ENCODE results near the gene YIPF5. TPM values are rescaled to one million over a fixed set of nuclear protein-coding genes. Genes with fewer than 3 reads are reported as not detected.

YIPF5 gene
- polyA plus RNA-seq, result 39.0 TPM

DNA sequence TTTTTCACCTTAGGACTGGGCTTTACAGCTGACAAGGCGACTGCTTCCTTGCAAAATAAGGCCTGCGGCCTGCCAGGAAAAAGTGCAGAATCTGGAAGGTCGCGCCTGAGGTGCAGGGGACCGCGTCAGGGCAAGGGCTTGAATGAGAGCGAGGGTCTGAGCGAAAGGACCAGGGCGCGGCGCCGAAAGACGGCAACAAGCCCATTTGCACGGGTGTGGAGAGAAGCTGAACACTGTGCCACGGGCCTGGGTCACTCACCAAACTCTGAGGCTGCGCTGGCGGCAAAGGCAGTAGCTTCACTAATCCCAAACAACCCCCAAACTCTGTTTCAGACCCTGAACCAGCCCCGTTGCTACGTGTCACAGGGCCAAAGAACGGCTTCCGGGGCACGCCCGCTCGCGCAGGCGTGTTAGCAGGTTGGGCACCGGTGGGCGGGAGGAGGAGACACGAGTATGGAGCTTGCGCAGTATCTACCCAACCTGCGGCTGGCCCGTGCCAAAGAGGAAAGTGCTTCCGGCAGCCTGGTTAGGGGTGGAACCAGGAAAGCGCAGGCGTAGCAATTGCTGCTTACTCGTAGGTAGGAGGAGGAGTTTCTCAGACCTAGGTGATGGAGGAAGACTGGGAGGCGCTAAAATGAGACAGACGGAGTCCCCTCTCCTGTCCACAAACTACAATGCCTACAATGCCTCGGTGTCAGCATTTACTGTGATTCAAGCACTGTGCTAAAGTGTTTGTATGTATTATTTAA, at the start of gene YIPF5, which contains the start of gene KCTD16:
TSS of gene YIPF5 (minus strand) at position 384 of the 749 bp plus-strand sequence. CDS start 704 bp downstream, outside the sequence.
TSS of gene KCTD16 (plus strand) at position 598 of the 749 bp plus-strand sequence.
- peak within 1 kb of the TSS; percentile 88 to 97 (median 93) for H3K4me3 Mint-ChIP-seq
- no peaks in the 10 kb centered on the region for H3K9me3 Mint-ChIP-seq
- H3K4me1 Mint-ChIP-seq, result peaks cover 21 to 38% (median 34%) of the 10 kb centered on the region in 3 donors
- H3K27me3 Mint-ChIP-seq, result no peaks in the 10 kb centered on the region
- no peaks in the 10 kb centered on the region for H3K36me3 Mint-ChIP-seq
- peak within 1 kb of the TSS; percentile 57 to 97 (median 94) for H3K27ac Mint-ChIP-seq

DNA sequence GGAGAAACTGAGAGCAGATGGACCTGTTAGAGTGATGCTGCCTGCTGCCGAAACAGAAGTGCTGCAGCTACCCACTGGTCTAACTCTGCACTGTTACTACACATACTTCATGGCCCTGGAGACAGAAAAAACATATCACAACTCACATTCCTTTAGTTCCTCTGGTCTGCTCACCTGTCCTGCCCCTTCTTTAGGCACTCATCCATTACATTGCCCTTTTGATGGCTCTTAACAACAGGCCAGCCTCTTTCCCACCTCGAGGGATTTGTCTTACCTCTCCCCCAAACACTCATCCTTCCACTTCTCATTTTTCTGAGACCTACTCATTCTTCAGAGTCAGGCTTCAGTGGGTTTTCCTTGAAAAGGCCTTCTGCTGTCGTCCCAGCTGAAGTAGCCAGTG, 49.4 kb upstream of the YIPF5 start:
- no peak overlapping the region for H3K4me3 Mint-ChIP-seq
- H3K4me1 Mint-ChIP-seq, result no peaks in the 10 kb centered on the region
- H3K36me3 Mint-ChIP-seq, result no peaks in the 10 kb centered on the region
- peaks cover 5% of the 10 kb centered on the region for H3K27me3 Mint-ChIP-seq
- H3K27ac Mint-ChIP-seq, result no peak overlapping the region
- peaks cover 0 to 2% (median 0%) of the 10 kb centered on the region in 3 donors for H3K9me3 Mint-ChIP-seq

DNA sequence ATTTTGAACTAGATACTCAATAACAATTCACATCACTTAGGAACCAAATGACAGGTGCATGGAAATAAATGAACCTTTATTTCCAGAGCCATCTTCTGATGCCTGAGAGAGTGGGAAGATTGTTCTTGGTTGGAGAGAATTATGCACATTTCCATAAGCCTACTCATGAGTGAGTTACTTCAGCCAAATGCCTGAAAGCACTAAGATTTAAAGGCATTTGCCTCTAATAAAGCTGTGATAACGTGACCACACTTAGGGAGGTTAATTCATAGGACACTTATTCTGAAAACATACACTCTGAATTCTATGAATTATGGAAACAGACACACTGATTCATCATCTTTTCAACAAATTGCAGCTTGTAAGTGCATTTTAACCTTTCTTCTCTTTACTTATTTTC, 40.2 kb upstream of the YIPF5 start:
- Mint-ChIP-seq H3K4me1 (no peaks in the 10 kb centered on the region), H3K9me3 (peaks cover 0 to 2% (median 0%) of the 10 kb centered on the region in 3 donors), H3K4me3 (no peak overlapping the region), H3K36me3 (no peaks in the 10 kb centered on the region), H3K27ac (no peak overlapping the region), H3K27me3 (peaks cover 5% of the 10 kb centered on the region)

DNA sequence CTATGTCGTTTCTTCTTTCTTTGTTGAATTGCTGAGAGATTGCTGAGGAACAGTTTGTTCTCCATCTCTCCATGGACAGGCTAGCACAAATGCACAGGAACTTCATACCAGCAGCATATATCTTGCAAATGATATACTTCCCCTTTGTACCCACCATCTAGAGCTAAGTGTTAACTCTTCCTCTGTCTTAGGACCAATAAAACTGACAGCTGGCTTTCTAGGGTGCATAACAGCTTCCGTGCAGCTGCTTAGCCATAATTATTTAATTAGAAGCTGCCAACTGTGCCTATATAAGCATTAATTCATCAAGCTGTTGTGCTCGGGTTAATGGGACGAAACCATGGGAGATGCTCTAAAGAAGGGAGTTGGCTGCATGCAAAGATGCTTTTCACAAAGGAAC, 38.9 kb upstream of the YIPF5 start:
- Mint-ChIP-seq H3K4me3 (no peak overlapping the region), H3K27ac (no peak overlapping the region), H3K9me3 (no peaks in the 10 kb centered on the region), H3K36me3 (no peaks in the 10 kb centered on the region), H3K27me3 (peaks cover 12% of the 10 kb centered on the region), H3K4me1 (peaks cover 0 to 2% (median 0%) of the 10 kb centered on the region in 3 donors)

DNA sequence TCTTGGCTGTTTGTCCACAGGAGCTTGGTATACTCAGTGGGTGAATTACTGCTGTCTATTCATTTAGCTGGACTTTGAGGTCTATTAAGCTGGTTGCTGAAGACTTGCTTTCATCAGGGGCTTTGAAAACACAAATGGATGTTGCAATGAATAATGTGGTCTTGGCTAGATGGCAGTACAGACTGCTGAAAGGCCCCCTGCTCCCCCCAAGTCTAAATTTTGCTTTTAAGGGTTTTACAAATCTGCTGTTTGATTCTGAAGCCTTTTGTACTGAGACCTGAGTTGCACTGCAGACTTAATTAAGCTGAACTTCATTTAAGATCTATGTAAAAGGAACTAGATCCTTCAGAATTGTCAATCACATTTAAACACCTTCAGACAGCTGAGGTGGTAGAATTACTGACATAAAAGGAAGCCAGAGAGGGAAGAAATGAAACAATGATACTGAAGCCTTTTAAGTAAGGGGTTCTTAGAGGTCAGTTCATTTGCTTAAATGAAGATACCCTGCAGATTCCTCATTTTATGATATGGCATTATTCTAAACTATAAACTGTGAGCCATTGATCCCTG, 37.5 kb upstream of the YIPF5 start:
- H3K4me3 Mint-ChIP-seq, result no peak overlapping the region
- peaks cover 15% of the 10 kb centered on the region for H3K27me3 Mint-ChIP-seq
- peaks cover 0 to 4% (median 0%) of the 10 kb centered on the region in 3 donors for H3K4me1 Mint-ChIP-seq
- H3K9me3 Mint-ChIP-seq, result no peaks in the 10 kb centered on the region
- H3K36me3 Mint-ChIP-seq, result no peaks in the 10 kb centered on the region
- no peak overlapping the region for H3K27ac Mint-ChIP-seq

DNA sequence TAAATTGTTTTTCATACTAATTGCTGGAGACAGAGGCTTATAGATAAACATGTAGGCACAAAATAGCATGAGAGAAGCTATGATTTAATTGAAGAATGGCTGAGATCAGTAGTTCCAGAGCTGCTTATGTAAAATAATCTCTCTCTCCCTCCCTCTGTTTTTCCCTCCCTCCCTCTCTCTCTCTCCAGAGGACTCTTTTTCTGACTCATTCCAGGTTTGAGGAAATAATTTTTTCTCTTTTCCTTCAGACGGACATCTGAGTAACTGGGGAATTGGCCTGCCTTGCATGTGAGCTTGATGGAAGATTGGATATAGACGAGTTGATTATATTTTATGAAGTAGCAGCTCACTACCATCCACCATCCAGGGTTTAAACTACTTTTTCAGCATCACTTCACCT, 35.7 kb upstream of the YIPF5 start:
- no peak overlapping the region for H3K4me3 Mint-ChIP-seq
- H3K9me3 Mint-ChIP-seq, result no peaks in the 10 kb centered on the region
- peaks cover 0 to 4% (median 0%) of the 10 kb centered on the region in 3 donors for H3K4me1 Mint-ChIP-seq
- H3K27me3 Mint-ChIP-seq, result peaks cover 19% of the 10 kb centered on the region
- H3K36me3 Mint-ChIP-seq, result no peaks in the 10 kb centered on the region
- H3K27ac Mint-ChIP-seq, result no peak overlapping the region

DNA sequence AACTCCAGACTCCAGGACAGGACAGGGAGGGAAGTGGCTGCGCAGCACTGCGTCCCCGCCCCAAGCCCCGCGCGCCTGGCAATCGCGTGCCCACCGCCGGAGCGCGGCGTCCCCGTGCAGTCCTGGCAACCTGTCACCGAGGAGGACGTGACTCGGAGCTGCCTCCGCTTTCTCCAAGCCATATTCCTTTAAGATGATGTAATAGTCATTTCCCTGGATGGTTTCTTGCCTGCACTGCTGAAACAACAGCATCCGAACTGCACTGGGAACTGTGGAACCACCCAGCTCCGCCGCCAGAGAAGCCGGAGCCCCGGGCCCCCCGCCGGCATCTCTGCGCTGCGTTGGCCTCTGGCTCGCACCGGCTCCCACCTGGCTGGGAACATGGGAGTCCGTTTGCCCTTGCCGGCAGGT, 34.7 kb upstream of the YIPF5 start:
- Mint-ChIP-seq H3K27me3 (peaks cover 22% of the 10 kb centered on the region), H3K36me3 (no peaks in the 10 kb centered on the region), H3K27ac (no peak overlapping the region), H3K9me3 (no peaks in the 10 kb centered on the region), H3K4me1 (peaks cover 0 to 4% (median 0%) of the 10 kb centered on the region in 3 donors), H3K4me3 (no peak overlapping the region)

DNA sequence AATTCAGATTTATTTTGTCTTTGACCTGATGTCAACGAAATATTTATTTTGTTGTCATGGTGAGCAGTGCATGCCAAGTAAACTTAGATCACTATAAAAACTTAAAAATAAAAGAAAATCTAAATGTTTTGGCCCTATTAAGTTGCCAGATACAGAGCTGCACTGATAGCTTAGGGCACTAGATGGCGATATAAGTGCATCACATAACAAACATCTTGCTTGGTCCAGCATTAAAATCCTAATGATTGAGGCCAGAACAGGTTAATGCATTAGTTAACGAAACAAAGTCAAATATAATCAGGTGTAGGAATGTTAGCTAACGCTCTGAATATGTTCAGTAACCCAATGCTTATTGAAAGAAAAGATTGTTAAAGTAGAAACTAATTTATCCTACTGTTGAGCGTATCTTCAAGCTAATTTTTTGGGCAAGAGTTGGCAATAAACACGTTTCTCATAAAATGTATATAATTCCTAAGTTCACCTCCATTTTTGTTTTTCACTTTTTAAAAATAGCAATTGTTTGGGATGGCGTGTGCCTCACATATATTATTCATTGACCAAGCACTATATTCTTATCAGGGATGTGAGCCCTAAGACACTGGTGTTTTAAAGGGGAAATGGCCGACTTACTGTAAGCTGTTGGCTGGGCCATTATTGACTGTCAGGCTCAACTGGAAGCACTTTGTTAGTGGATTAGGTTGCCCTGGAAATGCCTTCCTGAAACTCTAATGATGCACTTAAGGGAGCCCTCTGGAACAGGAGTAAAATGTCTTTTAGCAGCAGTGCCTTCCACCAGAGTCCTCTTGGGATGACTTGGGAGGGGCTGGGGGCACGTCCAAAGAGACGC, 33.5 kb upstream of the YIPF5 start:
- peaks cover 26% of the 10 kb centered on the region for H3K27me3 Mint-ChIP-seq
- H3K27ac Mint-ChIP-seq, result no peak overlapping the region
- H3K4me1 Mint-ChIP-seq, result peaks cover 0 to 4% (median 0%) of the 10 kb centered on the region in 3 donors
- H3K9me3 Mint-ChIP-seq, result no peaks in the 10 kb centered on the region
- no peaks in the 10 kb centered on the region for H3K36me3 Mint-ChIP-seq
- H3K4me3 Mint-ChIP-seq, result no peak overlapping the region

DNA sequence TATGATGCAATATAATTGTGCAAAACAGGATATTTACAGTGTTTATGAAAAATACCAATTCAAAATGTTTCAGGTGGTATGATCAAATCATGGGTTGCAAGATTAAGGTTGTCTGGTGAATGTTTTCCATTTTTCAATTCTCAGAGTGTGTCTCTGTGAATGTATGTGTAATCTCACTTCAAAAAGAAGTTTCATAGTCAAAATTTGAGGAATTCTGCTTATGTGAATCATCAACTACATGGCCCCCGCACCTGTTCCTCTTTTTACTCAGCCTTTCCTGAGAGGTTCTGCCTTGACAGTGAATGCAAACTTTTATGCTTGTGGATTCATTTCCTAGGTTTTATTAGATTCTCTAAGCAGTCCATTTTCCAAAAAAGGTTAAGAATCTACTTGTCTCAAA, 32.3 kb upstream of the YIPF5 start:
- H3K27ac Mint-ChIP-seq, result no peak overlapping the region
- peaks cover 0 to 4% (median 0%) of the 10 kb centered on the region in 3 donors for H3K4me1 Mint-ChIP-seq
- H3K27me3 Mint-ChIP-seq, result peaks cover 26% of the 10 kb centered on the region
- no peaks in the 10 kb centered on the region for H3K9me3 Mint-ChIP-seq
- H3K4me3 Mint-ChIP-seq, result no peak overlapping the region
- no peaks in the 10 kb centered on the region for H3K36me3 Mint-ChIP-seq

DNA sequence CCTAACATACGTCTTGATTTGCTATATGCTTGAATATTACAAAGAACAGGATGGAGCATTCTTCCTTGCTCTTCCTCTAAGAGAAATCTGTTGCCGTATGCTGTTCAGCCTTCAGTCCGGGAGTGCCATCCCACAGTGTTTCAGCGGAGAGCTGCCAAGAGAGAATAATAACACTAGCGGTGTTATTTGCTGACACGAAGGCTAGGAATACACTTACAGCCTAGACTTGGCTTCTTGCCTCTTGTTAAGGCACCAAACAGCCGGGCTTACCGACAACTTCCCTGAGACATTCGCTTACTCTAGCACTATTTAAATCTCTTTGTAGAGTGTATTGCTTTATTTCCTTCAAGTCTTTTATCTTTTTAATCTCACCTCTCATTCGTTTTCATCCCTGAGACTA, 31.6 kb upstream of the YIPF5 start:
- Mint-ChIP-seq H3K27me3 (peaks cover 24% of the 10 kb centered on the region), H3K4me3 (no peak overlapping the region), H3K4me1 (peaks cover 0 to 4% (median 0%) of the 10 kb centered on the region in 3 donors), H3K9me3 (no peaks in the 10 kb centered on the region), H3K36me3 (no peaks in the 10 kb centered on the region), H3K27ac (no peak overlapping the region)

DNA sequence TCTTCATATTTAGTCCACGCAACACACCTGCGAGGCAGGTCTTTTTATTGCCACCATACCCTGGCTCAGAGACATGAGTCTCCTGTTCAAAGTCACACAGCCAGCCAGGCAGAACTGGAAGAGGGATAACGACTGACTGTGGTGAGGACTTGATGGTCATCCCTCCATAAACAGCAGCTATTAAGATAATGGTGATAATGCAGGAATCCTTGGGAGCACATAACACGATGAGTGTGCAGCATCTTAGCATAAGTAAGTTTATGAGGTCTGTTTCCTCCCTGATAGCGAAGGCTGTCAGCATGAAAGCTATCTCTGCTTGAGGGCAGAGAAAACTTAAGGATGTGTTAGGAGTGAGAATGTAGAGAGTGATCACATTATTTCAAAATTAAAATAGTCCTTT, 31.1 kb upstream of the YIPF5 start:
- no peaks in the 10 kb centered on the region for H3K9me3 Mint-ChIP-seq
- peaks cover 24% of the 10 kb centered on the region for H3K27me3 Mint-ChIP-seq
- peaks cover 0 to 4% (median 0%) of the 10 kb centered on the region in 3 donors for H3K4me1 Mint-ChIP-seq
- no peak overlapping the region for H3K4me3 Mint-ChIP-seq
- H3K36me3 Mint-ChIP-seq, result no peaks in the 10 kb centered on the region
- no peak overlapping the region for H3K27ac Mint-ChIP-seq

DNA sequence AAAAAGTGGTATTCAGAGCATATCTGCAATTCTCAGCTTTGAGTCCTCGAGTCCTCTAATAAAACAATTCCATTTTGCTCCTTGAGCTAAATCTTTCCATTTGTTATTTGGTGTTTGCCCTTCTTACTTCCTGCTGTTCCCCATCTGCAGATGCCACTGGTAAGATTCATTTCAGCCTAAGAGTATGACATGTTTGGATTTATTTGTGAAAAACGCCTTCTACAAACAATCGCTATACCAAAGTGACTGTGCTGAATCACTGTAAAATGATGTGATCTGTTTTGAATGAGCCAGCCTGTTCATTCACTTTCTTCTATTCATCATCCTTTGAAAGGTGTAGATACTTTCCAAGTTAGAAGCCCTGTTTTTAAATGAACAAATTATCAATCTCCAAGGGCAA, 27.9 kb upstream of the YIPF5 start:
- H3K9me3 Mint-ChIP-seq, result no peaks in the 10 kb centered on the region
- H3K27ac Mint-ChIP-seq, result no peak overlapping the region
- H3K4me3 Mint-ChIP-seq, result no peak overlapping the region
- H3K36me3 Mint-ChIP-seq, result no peaks in the 10 kb centered on the region
- H3K27me3 Mint-ChIP-seq, result peaks cover 11% of the 10 kb centered on the region
- no peaks in the 10 kb centered on the region for H3K4me1 Mint-ChIP-seq

DNA sequence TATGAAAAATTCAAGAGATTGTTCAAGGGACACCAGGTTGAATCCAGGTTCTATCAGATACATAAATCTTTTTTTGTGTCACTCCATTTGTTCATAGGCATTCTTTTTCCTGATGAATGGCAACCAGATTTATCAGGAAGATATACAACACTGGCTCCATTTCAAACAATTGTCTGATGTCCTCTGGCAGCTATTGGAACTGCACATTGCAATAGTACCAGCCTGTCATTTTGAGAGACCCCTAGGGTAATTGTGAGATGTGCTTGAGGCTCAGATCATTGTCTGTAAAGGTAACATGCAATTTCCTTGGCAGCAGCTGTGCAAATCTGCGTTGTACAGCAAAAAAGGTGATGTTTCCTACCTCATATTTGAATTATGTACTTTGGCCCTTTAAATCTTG, 26.2 kb upstream of the YIPF5 start:
- H3K27me3 Mint-ChIP-seq, result peaks cover 10% of the 10 kb centered on the region
- H3K27ac Mint-ChIP-seq, result no peak overlapping the region
- H3K36me3 Mint-ChIP-seq, result no peaks in the 10 kb centered on the region
- H3K9me3 Mint-ChIP-seq, result no peaks in the 10 kb centered on the region
- H3K4me3 Mint-ChIP-seq, result no peak overlapping the region
- H3K4me1 Mint-ChIP-seq, result peaks cover 0 to under 1% (median 0%) of the 10 kb centered on the region in 3 donors

DNA sequence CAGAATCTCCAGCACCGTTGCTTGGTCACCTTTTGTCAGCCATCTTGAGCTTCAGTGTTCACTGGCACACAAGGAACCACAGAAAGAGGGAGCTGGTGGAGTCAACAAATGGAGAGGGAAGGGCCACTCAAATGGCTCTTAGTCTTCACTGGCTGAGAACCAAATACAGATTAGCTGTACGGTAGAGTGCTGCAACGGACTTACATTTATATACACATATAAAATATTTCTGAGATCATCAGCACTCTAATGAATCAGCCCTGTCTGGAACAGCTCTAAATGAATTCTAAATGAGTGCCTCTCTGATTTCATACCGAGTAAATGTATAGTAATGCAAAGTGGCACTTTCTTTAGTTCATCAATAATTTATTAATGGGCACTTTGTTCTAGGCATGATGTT, 25.0 kb upstream of the YIPF5 start:
- Mint-ChIP-seq H3K36me3 (no peaks in the 10 kb centered on the region), H3K27ac (no peak overlapping the region), H3K4me1 (peaks cover 0 to 8% (median 4%) of the 10 kb centered on the region in 3 donors), H3K27me3 (peaks cover 4% of the 10 kb centered on the region), H3K9me3 (no peaks in the 10 kb centered on the region), H3K4me3 (no peak overlapping the region)

DNA sequence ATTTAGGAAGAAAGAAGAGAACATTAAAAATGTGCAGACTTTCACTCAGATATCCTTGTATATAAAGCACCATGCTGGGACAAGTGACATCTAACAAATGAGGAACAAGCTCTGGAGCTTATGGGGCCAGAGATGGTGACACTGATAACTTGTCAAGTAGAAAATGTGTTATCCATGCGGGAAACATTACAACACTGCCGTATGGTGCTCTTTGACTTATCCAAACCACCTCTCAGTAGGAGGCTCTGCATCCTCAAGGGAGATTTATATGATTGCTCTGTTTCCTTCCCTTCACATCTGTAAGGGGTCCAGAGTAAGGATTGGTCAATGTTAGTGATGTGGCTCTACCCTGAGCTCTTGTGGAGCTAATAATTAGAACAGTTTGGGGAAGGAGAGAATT, 23.7 kb upstream of the YIPF5 start:
- H3K27ac Mint-ChIP-seq, result no peak overlapping the region
- peaks cover 9 to 18% (median 12%) of the 10 kb centered on the region in 3 donors for H3K4me1 Mint-ChIP-seq
- H3K4me3 Mint-ChIP-seq, result no peak overlapping the region
- no peaks in the 10 kb centered on the region for H3K36me3 Mint-ChIP-seq
- H3K9me3 Mint-ChIP-seq, result no peaks in the 10 kb centered on the region
- no peaks in the 10 kb centered on the region for H3K27me3 Mint-ChIP-seq

All from IgD-negative memory B cell (primary cell).